ENCODE measurements around the gene RBM39.
"Not testable (repeated sequence)": the region's sequence is repeated elsewhere in the genome, so short reads cannot be mapped to it uniquely, and the experiment has no call there.

The RBM39 gene

DNA sequence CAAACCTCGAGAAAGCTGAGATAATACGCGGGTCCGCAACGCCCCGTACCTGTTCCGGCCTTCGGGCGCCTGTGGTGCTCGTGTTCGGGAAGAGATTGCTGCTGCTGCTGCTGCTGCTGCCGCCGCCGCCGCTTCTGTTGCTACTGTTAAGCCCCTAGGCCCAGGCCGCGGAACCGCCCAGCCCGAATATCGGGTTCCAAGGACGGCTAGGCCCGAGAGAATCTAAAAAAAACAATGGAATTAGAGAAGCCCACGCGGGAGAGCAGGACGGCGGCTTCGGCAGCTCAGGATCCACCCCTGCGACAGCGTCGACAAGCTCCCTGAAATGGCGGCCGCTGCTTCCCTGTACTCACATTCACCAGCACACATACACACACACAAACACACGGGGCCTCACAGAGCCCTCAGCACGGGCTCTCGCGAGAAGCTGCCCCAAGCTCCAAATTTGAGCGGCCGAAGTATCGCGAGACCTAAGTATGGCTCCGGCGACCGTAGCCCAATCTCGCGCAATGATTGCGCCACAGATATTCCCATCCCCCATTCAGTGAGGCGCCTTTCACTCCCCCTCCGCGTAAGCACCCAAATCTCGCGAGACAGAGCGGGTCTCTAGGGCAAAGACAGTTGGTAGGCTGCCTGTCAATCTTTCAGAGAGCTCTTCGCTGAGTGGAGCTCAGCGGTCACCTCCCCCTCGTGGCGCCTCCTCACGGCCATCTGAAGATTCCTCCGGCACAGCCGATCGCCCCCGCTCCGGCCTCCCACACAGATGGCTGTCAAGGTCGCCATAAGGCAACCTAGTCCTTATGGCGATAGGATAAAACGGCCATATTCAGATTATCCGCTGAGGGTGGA lies at the start of gene RBM39:
RBM39 (minus strand) TSS at position 369 of the 849 bp plus-strand sequence. CDS start 1,386 bp downstream, outside the sequence.
- DNase-seq (ENCODE audit: low read depth) = peak; percentile 100

GRCh38 chr20:35791821-35792220 lies 49.8 kb upstream of the RBM39 start:
- peak; percentile 82 for DNase-seq (ENCODE audit: low read depth)

DNA sequence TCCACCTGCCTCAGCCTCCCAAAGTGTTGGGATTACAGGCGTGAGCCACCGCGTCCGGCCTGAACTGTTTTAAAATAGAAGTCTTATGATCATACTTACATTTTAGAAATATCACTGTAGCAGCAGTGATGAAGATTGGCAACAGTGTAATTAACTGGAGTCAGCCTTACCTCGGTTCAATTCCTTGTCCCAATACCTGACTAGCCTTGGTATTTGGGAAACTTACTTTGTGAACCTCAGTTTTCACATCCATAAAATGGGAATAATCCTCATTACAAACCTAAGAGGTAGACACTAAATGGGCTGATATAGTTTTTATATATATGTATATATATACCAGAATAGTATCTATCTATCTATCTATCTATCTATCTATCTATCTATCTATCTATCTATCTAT lies 49.0 kb upstream of the RBM39 start:
- no peak for DNase-seq (ENCODE audit: low read depth)

DNA sequence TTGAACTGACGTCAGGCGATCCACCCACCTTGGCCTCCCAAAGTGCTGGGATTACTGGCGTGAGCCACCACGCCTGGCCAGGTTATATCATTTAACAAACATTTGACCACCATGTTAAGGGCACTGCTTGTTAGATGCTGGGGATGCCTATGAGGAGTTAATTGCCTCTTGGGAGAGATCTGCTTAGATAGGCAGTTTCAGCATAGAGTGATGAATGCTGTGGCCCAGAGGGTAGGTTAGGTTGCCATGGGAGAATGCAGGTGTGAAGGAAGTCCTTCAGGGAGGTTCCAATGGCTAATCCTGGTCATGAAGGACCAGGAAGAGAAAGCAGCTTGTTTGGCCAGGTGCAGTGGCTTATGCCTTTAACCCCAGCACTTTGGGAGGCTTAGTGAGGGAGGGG lies 46.7 kb upstream of the RBM39 start:
- DNase-seq (ENCODE audit: low read depth) = no peak

DNA sequence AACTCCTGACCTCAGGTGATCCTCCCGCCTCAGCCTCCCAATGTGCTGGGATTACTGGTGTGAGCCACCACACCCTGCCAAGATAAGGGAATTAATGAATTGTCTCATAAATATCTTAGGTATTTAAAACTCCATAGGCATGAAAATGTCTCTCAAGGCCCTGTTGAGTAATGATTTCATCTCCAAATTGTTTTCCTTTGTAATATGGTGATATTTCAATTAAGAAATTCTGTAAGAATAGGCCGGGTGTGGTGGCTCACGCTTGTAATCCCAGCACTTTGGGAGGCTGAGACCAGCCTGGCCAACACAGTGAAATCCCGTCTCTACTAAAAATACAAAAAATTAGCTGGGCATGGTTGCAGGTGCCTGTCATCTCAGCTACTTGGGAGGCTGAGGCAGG lies 43.5 kb upstream of the RBM39 start:
- not testable (repeated sequence) for DNase-seq (ENCODE audit: low read depth)

DNA sequence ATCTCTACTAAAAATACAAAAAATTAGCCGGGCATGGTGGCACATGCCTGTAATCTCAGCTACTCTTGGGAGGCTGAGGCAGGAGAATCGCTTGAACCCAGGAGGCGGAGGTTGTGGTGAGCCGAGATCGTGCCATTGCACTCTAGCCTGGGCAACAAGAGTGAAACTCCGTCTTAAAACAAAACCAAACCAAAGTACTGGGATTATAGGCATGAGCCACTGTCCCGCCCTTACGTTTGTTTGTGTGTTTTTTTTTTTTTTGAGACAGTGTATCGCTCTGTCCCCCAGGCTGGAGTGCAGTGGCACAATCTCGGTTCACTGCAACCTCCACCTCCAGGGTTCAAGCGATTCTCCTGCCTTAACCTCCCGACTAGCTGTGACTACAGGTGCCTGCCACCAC lies 41.8 kb upstream of the RBM39 start:
- not testable (repeated sequence) for DNase-seq (ENCODE audit: low read depth)

GRCh38 chr20:35776513-35777101 lies 34.5 kb upstream of the RBM39 start:
- DNase-seq (ENCODE audit: low read depth) = no peak

GRCh38 chr20:35774391-35774790 lies 32.3 kb upstream of the RBM39 start:
- no peak for DNase-seq (ENCODE audit: low read depth)

- DNase-seq (ENCODE audit: low read depth) = no peak
These were observed 31.2 kb upstream of the RBM39 start for GRCh38 chr20:35773154-35773751.

GRCh38 chr20:35772563-35773058 lies 30.6 kb upstream of the RBM39 start:
- DNase-seq (ENCODE audit: low read depth) = no peak

- DNase-seq (ENCODE audit: low read depth) = peak; percentile 71
These were observed 29.9 kb upstream of the RBM39 start, which contains the start of gene PHF20 for GRCh38 chr20:35771689-35772562. Gene PHF20 (plus strand): TSS chr20:35772015. CDS start chr20:35801523, 29,508 bp downstream.

DNA sequence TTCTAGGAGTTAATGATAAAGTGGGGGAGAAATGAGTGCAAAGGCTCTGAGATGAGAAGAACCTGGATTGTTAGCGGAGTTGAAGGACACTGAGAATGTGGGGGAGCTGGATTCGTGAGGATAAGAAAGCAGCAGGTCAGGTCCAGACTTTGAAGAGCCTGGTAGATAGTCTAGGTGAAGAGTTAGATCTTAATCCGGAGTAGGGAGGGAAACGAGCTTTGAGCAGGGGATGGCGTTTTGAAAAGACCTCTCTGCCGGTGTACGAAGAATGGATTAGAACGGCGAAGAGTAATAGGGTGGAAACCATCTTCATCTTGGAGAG lies 29.3 kb upstream of the RBM39 start:
- DNase-seq (ENCODE audit: low read depth) = no peak

DNA sequence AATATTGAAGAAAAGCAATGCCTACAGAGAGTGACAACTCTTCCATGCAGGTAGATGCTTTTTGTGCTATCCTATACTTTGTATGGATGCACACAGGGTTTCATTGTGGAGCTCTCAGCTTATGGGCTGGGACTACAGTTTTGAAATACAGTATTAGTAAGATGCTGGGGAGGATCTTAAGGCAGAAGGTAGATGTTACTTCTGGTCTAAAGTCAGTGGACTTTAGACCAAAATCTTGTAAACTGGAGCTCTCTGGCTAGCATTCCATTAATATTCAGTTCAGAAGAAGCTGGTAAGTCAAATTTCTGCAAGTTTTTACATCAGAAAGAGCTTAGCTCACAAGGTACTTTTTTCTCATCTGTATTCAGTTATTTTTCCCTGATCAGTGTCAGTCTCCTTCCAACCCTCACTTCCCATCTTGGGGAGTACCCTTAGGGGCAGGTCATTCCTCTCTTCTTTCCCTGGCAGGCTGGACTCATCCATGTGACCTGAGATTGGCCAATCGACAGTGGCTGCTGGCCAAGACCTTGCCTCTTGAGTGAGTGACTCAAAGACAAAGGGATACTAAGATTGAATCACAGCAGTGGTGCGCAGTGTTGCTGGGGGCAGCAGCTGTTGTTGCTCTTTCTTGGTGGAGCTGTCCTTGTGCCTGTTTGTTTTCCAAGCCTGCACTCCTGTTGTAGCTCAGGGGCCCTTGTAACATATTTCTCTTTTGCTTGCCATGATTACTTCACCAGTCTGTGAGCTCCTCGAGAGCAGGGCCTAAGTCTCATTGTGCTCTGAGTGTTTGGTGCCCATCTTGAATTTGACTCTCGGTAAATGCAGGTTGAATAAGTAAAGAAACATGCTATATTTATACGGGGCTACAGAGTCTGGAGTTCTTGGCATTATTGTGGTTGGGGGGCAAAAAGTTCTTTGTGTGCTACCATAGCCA lies 26.9 kb upstream of the RBM39 start:
- DNase-seq (ENCODE audit: low read depth) = peak; percentile 92

- no peak for DNase-seq (ENCODE audit: low read depth)
These were observed 25.8 kb upstream of the RBM39 start for GRCh38 chr20:35767683-35768481.

GRCh38 chr20:35766843-35767242 lies 24.8 kb upstream of the RBM39 start:
- DNase-seq (ENCODE audit: low read depth) = no peak

- DNase-seq (ENCODE audit: low read depth) = not testable (repeated sequence)
These were observed 22.9 kb upstream of the RBM39 start for GRCh38 chr20:35764936-35765335.

DNA sequence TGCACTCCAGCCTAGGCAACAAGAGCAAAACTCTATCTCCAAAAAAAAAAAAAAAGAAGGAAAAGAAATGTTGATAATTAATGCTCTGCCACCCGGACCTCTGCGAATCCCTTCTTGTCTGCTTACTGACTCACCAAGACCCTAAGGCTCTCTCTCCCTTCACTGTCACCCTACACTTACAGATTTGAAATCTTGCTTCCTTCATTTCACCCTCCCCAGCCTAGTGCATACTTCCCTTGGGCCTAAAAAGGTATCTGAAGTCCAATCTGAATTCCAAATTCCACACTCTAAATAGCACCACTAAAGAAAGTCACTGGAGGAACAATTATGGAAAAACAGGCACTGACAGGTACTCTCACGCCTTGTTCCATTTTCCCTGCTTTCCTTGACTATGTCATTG lies 20.4 kb upstream of the RBM39 start:
- DNase-seq (ENCODE audit: low read depth) = no peak

DNA sequence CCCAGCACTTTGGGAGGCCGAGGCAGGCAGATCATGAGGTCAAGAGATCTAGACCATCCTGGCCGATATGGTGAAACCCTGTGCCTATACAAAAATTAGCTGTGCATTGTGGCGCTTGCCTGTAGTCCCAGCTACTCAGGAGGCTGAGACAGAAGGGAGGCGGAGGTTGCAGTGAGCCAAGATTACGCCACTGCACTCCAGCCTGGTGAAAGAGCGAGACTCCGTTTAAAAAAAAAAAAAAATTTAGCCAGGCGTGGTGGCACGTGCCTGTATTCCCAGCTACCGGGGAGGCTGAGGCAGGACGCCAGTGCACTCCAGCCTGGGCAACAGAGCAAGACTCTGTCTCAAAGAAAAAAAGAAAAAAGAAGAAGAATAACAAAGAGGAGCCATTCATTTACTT lies 19.5 kb upstream of the RBM39 start:
- DNase-seq (ENCODE audit: low read depth) = not testable (repeated sequence)

DNA sequence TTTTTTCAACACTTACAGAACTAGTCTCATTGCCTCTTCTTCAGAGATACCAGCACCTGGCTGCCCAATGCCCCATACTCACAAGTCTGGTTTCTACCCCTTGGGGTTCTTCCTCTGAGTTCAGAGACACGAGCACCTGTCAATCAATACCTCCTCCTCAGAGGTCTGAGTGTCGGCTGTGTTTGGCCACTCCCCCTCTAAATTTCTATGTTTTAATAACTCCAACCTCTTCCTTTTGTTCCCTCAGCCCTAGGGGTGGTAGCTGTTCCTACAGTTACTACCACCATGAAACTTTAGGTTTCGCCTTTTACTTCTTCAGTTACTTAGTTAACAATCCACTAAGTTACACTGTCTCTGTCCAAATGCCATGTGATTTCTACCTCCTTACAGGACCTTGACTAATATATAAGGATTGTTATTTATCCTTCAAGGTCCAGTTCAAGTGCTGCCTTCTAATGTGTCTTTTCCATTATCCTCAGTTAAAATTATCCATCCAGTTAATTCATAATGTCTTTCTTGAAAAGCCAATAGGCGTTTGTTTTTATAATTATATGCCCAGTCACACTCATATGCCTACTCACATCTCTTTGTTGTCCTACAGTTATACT lies 15.1 kb upstream of the RBM39 start:
- DNase-seq (ENCODE audit: low read depth) = no peak

DNA sequence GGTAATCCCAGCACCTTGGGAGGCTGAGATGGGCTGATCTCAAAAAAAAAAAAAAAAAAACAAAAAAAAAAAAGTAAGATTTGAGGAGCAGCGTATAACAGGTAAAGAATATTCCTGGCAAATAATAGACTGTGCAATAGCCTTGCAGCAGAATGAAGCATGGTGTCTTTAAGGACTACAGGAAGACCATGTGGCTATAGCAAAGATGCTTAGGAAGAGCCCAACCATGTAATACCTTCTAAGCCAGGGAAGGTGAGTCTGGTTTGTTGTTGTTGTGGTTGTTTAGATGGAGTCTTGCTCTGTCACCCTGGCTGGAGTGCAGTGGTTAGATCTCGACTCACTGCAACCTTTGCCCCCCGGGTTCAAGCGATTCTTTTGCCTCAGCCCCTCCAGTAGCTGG lies 14.3 kb upstream of the RBM39 start:
- no peak for DNase-seq (ENCODE audit: low read depth)
